Glomerular visceral epithelial cell (primary cell): ENCODE results near the gene RBMS1.

ENCODE experiments used
- DNase-seq: peaks from one replicate; pipeline ENCODE4 v3.0.0-alpha.2; 2016; ENCODE audit errors: extremely low spot score

The RBMS1 gene, protein sequence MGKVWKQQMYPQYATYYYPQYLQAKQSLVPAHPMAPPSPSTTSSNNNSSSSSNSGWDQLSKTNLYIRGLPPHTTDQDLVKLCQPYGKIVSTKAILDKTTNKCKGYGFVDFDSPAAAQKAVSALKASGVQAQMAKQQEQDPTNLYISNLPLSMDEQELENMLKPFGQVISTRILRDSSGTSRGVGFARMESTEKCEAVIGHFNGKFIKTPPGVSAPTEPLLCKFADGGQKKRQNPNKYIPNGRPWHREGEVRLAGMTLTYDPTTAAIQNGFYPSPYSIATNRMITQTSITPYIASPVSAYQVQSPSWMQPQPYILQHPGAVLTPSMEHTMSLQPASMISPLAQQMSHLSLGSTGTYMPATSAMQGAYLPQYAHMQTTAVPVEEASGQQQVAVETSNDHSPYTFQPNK

DNA sequence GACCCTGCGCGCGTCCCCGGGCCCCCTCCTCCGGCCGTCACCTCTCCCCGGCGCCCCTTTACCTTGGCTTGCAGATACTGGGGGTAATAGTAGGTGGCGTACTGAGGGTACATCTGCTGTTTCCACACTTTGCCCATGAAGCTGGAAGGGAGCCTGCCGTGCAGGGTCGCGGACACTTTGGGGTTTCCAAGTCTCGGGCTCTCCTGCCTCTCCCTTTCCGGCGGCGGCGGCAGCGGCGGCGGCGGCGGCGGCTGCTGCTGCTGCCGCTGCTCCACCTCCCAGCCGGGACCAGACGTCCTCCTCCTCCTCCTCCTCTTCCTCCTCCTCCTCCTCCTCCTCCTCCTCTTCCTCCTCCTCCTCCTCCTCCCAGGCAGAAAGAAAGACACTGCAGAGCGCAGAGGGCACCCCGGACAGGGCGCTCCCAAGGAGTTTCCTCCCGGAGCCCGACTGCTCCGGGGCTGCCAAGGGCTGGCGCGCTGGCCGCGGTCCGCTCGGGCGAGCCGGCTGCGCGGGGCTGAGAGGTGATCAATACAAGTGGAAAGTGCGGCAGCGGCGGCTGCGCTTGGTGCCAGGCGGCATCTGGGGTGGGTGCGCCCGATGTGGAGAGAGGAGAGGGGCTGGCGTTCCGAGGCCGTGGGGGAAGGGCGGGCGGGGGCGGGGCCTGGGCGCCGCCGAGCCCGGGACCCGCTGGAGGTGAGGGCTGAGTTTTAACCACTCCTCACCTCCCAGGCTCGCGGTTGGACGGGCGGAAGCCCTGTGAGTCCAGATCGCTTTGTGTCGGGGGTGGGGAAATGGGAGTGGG, at the start of gene RBMS1:
Gene RBMS1, minus strand, starts transcription at position 581 of the 802 bp plus-strand sequence. Its CDS starts 444 bp downstream, at position 137.
- DNase-seq: peak; percentile 81

DNA sequence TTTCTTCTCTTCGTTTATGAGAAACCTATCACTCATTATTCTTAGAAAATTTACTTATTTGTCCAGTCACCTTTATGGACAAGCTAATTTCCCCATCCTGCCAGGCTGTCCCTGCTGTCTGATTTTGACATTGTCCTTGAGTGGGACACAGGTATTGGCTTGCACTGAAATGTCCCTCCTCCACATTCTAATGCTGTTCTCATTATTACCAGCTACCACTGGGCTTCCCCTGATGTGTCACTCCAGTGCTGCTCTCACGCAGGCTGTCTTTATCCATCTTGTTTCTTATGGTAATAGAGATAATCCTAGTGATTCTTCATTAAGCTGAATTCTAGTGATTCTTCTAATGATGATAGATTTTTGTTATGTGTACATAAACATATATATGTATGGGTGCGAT, 48.1 kb upstream of the RBMS1 start:
- no peak for DNase-seq

DNA sequence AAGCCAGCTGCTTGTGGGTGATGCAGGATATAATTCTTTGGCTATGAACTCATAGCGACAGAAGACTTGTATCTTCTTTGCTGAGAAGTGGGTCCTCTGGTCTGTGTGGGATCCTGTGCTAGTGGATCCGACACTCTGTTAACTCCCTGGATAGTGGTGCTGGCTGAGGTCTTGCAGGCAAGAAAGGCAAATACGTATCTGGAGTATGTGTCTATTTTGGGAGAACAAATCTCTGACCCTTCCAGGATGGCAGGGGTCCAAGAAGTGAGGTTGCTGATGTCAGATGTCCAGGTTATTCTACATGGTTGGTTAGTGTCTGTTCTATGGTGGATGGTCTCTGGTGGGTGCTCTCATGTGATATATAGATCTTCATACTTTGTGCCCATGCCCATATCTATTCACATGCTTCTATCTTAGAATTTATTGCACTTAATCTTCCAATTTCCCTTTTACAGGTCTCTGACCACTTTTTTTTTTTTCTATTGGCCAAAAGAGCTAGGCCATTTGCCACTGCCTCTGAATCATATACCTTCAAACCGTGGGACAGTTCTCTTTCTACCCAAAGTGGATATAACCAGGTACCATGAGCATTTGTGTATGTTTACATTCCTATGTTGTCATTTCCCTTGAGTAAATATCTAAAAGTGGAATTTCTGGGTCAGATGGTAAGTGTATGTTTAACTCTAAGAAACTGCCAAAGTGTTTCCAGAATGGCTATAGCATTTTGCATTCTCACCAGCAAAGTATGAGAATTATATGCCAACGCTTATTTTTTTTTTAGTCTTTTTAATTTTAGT, 45.1 kb upstream of the RBMS1 start:
- DNase-seq: no peak

DNA sequence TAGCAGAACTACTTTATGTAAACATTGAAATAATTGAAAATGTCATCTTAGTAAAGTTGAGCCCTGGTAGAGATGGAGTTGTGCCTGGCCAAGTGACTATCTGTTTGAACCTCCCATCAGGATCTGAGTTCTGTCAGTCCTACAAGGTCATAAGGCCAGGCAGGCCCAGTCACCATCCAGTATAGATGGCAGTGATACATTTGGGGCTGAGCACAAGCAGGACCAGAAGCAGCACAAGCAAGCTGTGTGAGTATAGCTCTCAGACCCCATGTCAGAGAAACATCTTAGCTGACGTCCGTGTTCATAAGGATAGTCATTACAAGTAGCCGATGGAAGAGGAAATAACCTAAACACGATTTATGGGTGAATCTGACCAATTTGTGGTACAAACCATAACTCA, 44.5 kb upstream of the RBMS1 start:
- DNase-seq: no peak

DNA sequence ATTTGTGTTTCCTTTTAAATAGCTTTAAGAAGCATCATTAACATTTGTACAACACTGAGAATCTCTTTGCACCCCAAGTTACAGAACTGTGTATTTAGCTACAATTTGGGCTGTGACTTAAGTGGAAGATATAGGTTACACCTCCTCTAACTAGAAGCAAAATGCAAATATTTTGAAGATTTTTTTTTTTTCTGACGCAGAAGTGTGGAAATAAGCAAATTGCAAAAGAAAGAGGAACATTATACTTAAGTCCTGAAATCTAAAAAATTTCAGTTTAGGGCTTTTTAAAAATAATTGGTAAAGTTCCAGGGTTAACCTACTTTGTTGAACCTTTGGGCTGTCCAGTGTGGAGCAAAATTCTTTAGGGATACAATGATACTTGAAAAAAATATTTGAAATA, 41.4 kb upstream of the RBMS1 start:
- no peak for DNase-seq

DNA sequence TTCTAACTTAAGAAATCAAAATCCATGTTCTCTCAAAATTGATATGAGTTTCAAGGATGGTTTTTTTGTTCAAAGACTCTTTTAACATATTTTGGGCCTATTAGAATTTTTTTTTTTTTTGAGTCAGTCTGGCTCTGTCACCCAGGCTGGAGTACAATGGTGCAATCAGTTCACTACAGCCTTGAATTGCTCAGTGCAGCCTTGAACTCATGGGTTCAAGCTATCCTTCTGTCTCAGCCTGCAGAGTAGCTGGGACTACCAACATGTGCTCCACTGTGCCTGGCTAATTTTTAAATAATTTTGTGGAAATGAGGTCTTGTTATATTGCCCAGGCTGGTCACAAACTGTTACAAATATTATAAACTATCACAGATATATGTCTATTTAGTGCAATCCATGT, 40.6 kb upstream of the RBMS1 start:
- DNase-seq: no peak

DNA sequence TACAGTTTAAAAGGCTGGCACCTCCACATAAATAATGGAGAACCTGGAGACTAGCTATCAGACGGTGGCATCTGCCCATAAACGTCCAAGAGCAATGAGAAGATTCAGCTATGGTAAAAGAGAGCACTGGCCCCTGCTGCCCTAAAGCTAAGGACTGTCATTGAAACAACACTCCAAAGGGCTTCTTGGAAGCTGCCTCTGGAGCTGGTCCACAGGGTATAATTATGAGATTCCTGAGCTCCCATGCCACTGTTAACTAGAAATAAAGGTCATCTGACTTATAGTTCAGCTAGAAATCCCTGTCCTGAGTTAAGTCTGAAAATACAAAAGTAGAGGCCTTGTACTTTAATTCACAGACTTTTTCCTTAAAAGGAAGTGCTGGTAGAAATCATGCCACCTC, 39.9 kb upstream of the RBMS1 start:
- no peak for DNase-seq

DNA sequence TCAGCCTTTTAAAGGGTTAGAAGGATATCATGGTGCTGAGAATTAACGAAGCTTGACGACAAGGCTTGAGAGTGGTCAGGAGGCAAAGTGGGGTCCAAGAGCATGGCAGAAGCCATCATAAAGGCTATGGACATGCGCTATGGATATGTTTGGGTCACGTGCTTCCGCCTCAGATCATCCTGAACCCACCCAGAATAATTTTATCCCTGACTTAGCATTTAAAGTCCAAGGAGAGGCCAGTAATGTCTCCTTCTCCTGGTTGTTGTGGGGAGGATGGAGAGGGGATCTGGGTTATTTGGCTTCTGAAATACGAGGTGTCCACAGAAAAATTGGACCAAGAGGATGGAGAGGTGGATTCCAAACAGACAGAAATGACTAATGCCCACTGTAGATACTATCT, 38.8 kb upstream of the RBMS1 start:
- DNase-seq: no peak

DNA sequence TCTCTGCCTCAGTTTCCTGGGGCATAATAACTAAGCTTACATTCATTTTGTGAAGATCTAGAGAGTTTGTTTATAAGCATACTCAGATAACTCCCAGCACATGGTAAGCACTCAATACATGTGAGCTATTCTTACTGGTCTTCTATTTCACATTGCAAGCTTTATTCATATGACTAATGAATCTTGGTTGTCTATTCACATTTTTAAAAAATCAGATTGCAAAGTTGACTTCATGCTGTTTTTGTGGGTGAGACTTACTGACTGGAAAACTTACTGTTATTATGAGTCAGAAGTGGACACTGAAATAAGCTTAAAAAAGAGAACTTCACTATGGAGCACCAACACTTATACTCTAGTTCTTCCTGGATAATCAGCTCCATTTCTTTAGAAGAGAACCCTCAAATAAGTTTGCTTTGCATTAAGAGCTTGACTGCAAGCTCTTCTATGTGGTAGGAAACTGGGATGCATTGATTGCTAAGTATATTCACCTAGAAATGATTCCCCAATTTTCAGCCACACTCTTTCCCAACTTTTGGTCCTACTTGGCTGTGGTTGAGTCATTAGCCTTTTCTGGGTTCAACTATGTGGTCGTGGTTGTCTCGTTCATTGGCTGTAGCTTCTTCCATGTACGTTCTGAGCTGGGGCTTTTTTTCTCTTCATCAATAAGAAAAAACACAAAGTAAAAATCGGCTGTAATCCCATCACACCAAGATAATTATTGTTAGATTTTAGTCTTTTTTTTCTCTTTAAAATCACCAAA, 29.5 kb upstream of the RBMS1 start:
- peak; percentile 11 for DNase-seq

DNA sequence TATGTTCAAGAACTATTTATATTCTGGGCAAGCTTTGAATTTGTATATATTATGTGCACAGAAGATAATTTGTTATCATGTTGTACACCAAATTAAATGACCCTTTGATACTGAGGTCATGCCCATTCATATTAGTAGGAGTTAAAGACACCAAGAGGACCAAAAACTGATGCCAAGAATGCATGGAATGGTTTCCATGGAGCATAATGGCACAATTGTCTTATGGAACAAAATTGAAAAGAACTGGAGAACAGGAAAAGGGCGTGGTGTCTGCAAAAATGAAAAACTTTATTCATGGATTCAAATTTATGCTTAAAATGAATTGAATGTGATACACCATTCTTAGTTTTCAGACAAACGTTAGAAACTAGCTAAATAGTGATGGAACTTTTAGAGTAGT, 24.1 kb upstream of the RBMS1 start:
- no peak for DNase-seq

DNA sequence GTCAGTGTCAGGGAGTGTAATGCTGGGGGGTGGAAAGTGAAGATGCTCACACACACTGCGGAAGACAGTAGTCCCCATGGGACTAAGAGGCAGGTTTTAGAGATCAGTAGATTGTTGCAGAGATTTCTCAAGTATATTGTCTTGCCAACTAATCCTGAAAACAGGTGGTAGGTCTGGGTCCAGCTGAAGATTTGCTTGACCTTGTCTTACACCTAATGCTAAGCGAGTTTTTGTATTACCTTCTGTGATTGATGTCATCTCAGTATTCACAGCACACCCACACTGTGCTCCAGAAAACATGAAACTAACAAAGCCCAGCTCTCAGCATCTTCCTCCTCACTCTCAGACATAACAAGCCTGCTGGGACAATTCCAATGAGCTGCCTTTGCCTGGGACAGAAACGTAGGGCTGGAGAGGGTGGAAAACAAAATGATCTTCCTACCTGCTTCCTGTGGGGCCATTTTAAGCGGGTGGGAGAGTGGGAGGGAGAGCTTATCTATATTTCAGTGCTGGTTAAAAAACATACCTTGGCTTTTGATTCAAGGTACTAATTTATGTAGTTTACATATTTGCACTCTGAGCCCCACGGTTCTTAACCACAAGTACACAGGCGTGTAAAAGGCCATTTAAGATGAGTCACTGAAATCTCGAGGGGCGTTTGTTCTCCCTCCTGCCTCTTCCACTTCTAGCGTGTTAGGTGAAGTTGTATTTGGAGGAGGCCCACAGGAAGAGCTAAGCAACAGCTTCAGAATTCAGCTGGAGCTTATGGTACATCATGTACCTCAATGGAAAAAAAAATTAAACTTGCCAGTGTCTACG, 23.1 kb upstream of the RBMS1 start:
- DNase-seq: no peak

DNA sequence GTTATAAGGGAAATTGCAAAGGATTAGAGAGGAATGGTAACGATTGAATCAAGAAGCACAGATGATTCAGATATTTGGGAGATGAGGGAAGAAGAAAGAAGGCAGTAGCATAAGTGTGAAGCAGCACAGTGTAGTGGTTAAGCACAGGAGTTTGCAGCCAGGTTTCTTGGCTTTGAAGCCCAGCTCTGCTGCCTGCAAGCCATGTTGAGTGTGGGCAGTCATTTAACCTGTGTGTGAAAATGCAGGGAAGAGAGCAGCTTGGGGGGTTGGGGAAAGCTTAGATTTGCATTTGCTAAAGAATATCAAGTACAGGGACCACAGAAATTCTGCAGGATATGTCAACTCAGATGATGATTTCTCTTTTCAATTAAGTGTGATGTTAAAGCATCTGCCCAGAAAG, 21.5 kb upstream of the RBMS1 start:
- DNase-seq: no peak

DNA sequence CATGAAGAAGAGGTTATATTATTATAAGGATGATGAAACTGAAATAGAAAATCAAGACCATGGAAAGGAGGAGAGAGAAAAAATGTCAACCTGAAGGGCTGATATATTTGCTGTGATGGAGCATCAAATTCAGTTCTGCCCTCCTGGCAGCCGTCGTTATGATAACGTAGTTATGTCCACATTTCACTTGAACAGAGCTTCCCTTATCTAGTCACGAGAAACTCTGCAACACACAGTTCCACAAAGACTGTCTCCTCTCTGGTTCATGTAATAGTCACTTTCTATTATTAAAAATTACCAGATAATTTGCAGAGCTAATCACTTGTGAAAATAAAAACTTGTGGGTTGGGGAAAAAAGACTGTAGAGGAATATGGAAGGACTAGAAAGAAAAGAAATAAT, 19.5 kb upstream of the RBMS1 start:
- no peak for DNase-seq

DNA sequence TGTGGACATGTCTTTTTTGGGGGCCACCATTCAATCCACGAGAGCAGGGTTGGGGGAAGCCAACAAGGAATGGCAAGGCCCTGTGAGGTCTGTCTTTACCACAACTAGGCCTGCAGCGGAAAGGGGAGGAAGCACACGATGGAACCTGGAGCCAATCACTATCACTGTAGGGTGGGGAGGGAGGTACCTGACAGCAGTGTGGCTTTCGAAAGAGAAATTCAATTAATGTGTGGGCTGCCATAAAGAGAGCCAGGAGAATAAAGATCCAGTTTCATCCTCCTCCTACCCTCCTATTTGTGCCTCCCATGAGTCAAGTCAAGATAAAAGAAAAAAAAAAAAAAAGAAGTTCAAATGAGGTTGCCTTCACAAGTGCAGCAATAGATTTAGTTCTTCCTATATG, 18.9 kb upstream of the RBMS1 start:
- no peak for DNase-seq

DNA sequence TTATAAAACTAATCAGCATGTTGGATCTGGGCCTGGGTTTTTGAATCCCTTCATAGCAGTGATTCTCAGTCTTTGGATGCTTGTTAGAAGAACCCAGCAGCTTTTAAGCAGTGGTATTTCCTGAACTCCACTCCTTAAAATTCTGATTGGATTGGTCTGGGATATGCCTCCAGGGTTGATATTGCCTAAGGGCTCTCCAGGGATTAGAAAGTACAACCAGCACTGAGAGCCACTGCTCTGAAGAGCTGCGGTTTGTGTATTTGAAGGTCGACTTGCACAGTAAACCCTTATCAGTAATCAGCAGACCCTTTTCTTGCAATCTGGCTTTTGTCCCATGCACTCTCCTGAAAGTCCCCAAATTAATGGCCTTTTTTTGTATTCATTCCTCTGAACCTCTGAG, 17.0 kb upstream of the RBMS1 start:
- DNase-seq: no peak

DNA sequence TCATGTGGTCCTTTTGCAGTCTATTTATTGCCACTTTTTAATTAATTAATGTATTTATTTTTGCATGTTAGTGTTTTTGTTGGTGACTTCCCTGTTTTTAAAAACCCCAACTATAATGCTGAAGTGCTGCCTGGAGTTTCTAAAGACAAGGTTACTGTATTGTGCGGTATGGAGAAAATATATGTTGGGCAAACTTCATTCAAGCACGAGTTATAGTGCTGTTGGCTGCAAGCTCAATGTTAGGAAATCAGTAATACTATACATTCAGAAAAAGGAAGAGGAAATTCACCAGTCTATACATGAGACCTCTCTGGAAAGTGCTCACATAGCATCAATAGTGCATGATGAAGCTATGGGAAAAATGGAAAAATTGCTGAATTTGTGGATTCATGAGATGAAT, 15.4 kb upstream of the RBMS1 start:
- DNase-seq: no peak

DNA sequence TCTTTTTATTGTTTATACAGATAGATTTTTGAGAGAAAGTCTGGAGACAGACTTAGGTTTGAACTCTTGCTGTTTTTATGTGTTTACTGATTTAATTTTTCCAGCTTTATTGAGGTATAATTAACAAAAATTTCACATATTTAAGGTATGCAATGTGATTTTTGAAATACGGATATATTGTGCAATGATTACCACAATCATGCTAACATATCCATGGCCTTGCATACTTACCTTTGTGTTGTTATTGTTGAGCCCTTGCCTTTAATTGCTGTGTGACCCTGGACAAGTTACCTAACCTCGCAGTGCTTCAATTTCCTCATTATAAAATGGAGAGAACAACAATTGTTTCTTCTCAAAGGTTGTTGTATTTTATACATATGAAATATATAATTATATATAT, 13.9 kb upstream of the RBMS1 start:
- DNase-seq: no peak

DNA sequence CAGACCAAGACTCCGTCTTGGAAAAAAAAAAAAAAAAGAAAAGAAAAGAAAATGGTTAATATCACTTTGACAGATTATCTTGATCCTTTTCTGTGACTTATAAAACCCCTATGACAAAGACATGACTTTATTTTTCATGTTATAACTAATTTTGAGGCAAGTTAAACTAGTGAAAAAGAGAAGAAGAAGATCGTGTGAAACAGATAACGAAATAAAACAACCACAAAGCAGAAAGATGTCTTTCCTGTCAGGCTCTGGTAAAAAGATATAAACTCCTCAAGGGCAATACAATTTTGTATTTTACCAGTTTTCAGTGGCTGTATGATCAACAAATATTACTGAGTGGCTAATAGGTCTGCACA, 13.4 kb upstream of the RBMS1 start:
- no peak for DNase-seq

DNA sequence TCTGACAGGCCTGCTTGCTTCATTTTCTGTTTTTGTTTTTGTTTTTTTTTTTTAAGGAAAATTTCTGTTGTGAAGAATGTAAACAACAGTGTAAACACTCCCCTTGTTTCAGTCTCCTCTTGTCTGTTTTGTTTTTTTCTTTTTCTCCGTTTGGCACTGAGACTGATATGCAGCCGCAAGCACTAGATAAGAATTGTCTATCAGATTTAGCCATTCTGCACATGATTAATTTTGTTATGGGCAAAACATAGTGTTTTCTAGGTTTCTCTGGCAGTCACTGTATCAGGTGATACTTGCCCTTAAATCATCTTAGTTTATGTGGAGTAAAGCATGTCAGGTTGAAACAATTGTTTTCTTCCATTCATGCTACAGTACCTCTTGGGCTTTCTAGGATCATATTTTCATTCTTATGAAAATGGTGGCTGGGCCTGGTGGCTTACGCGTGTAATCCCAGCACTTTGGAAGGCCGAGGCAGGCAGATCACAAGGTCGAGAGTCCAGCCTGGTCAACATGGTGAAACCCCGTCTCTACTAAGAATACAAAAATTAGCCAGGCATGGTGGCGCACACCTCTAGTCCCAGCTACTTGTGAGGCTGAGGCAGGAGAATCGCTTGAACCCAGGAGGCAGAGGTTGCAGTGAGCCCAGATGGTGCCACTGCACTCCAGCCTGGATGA, 12.9 kb upstream of the RBMS1 start:
- DNase-seq: no peak

DNA sequence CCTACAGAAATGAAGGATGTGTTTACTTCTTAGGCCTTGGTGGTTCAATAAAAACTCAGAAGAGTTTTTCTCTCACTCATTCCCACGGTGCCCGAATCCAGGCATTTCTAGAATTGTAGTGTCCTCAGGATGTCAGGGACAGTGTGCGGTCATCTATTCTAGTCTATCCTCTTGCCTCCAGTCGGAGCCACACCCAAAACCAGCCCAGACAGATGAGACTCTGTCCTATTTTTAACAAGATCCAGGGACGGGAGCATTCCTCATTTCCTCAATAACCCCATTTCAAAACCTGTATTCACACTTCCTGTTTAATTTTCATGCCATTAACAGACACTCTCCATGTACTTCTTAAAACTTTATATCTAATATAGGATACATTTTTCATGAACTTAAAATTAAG, 11.6 kb upstream of the RBMS1 start:
- DNase-seq: no peak
